ENCODE results near the gene RNU5D-1.

Gene RNU5D-1

GRCh38 chr1:44698138-44698537 lies 32.8 kb downstream of the RNU5D-1 start:
- no peak overlapping the region for H3K4me3 ChIP-seq (ENCODE audit: low read length)
- TF ChIP-seq ZNF274 (IDR thresholded peaks at IDR 0.05; ENCODE audit: low read depth, low read length) = no peak

- no peak for TF ChIP-seq ZNF274 (IDR thresholded peaks at IDR 0.05; ENCODE audit: low read depth, low read length)
- no peak overlapping the region for H3K4me3 ChIP-seq (ENCODE audit: low read length)
Observed at GRCh38 chr1:44696789-44697345, 34.1 kb downstream of the RNU5D-1 start.

- TF ChIP-seq ZNF274 (IDR thresholded peaks at IDR 0.05; ENCODE audit: low read depth, low read length) = no peak
- no peak overlapping the region for H3K4me3 ChIP-seq (ENCODE audit: low read length)
Observed at GRCh38 chr1:44696101-44696500, 34.9 kb downstream of the RNU5D-1 start.

- H3K4me3 ChIP-seq (ENCODE audit: low read length) = no peak overlapping the region
- no peak for TF ChIP-seq ZNF274 (IDR thresholded peaks at IDR 0.05; ENCODE audit: low read depth, low read length)
Observed at GRCh38 chr1:44695671-44696070, 35.3 kb downstream of the RNU5D-1 start.

GRCh38 chr1:44694863-44695478 lies 36.0 kb downstream of the RNU5D-1 start:
- H3K4me3 ChIP-seq (ENCODE audit: low read length) = no peak overlapping the region; the same call in 1 of the 2 replicates

GRCh38 chr1:44693900-44694299 lies 37.1 kb downstream of the RNU5D-1 start:
- no peak overlapping the region for H3K4me3 ChIP-seq (ENCODE audit: low read length)
- no peak for TF ChIP-seq ZNF274 (IDR thresholded peaks at IDR 0.05; ENCODE audit: low read depth, low read length)

More at GRCh38 chr1:44694863-44695478, 36.0 kb downstream of the RNU5D-1 start:
- TF ChIP-seq ZNF274 (IDR thresholded peaks at IDR 0.05; ENCODE audit: low read depth, low read length) = no peak

GRCh38 chr1:44693159-44693558 lies 37.8 kb downstream of the RNU5D-1 start:
- TF ChIP-seq ZNF274 (IDR thresholded peaks at IDR 0.05; ENCODE audit: low read depth, low read length) = no peak

GRCh38 chr1:44689447-44689765 lies 41.6 kb downstream of the RNU5D-1 start:
- no peak overlapping the region for H3K4me3 ChIP-seq (ENCODE audit: low read length)
- no peak for TF ChIP-seq ZNF274 (IDR thresholded peaks at IDR 0.05; ENCODE audit: low read depth, low read length)

More at GRCh38 chr1:44693159-44693558, 37.8 kb downstream of the RNU5D-1 start:
- no peak overlapping the region for H3K4me3 ChIP-seq (ENCODE audit: low read length)

GRCh38 chr1:44688760-44689446 lies 42.1 kb downstream of the RNU5D-1 start:
- H3K4me3 ChIP-seq (ENCODE audit: low read length) = no peak overlapping the region
- no peak for TF ChIP-seq ZNF274 (IDR thresholded peaks at IDR 0.05; ENCODE audit: low read depth, low read length)

GRCh38 chr1:44685881-44686280 lies 45.1 kb downstream of the RNU5D-1 start:
- no peak for TF ChIP-seq ZNF274 (IDR thresholded peaks at IDR 0.05; ENCODE audit: low read depth, low read length)
- no peak overlapping the region for H3K4me3 ChIP-seq (ENCODE audit: low read length)

- no peak overlapping the region for H3K4me3 ChIP-seq (ENCODE audit: low read length)
- TF ChIP-seq ZNF274 (IDR thresholded peaks at IDR 0.05; ENCODE audit: low read depth, low read length) = no peak
Observed at GRCh38 chr1:44685218-44685617, 45.8 kb downstream of the RNU5D-1 start.

GRCh38 chr1:44684525-44684924 lies 46.4 kb downstream of the RNU5D-1 start:
- no peak overlapping the region; the same call in 1 of the 2 replicates for H3K4me3 ChIP-seq (ENCODE audit: low read length)

GRCh38 chr1:44682883-44683265 lies 48.1 kb downstream of the RNU5D-1 start:
- TF ChIP-seq ZNF274 (IDR thresholded peaks at IDR 0.05; ENCODE audit: low read depth, low read length) = no peak
- H3K4me3 ChIP-seq (ENCODE audit: low read length) = no peak overlapping the region

More at GRCh38 chr1:44684525-44684924, 46.4 kb downstream of the RNU5D-1 start:
- no peak for TF ChIP-seq ZNF274 (IDR thresholded peaks at IDR 0.05; ENCODE audit: low read depth, low read length)

- H3K4me3 ChIP-seq (ENCODE audit: low read length) = no peak overlapping the region
- no peak for TF ChIP-seq ZNF274 (IDR thresholded peaks at IDR 0.05; ENCODE audit: low read depth, low read length)
Observed at GRCh38 chr1:44681905-44682882, 48.8 kb downstream of the RNU5D-1 start.

All from GM08714 (cell line).